B cell (primary cell): ENCODE results near the gene RBFA.

Experiments
- CTCF ChIP-seq: fragments of 200-600 bp; IDR thresholded peaks from one replicate; pipeline ENCODE4 v1.8.0; 2022; ENCODE audit warnings: antibody characterized with exemption, mild to moderate bottlenecking
- EZH2 ChIP-seq: IDR thresholded peaks from 2 replicates; pipeline ENCODE4 v1.6.1; 2012; ENCODE audit warnings: borderline replicate concordance, low read depth, mild to moderate bottlenecking, moderate library complexity, low read length; ENCODE audit not compliant: insufficient read depth, poor library complexity, severe bottlenecking

GRCh38 chr18:80012714-80013113 is 21.5 kb upstream of the RBFA start:
- TF ChIP-seq CTCF: no peak
- TF ChIP-seq EZH2: no peak
